Activated CD8-positive, alpha-beta T cell treated with anti-CD3 and anti-CD28 coated beads for 36 hours (primary cell): Measurements from ENCODE around the gene NIP7. TPM values are rescaled to one million over a fixed set of nuclear protein-coding genes. Genes with fewer than 3 reads are reported as not detected.

ENCODE experiments used
- ATAC-seq: fragments of 200-7000 bp; cut with Tn5 transposase; one replicate; pipeline ENCODE4 v1.10.0; 2021; ENCODE audit warnings: mild to moderate bottlenecking, moderate library complexity
- CTCF ChIA-PET: fragments of 350-600 bp; sonication (Branson Sonifier 250); formaldehyde crosslinking; loops from one replicate; lab custom pipeline; 2021; ENCODE audit warnings: antibody characterized with exemption; lab: Charles Lee
- POLR2A ChIA-PET: fragments of 350-600 bp; sonication (Branson Sonifier 250); formaldehyde crosslinking; loops from one replicate; lab custom pipeline; 2021; ENCODE audit warnings: antibody characterized with exemption; lab: Charles Lee
- DNase-seq: peaks from one replicate; pipeline ENCODE4 v3.0.0-alpha.2; 2020
- H3K27ac Mint-ChIP-seq: one replicate; pipeline ENCODE4 v1.8.0; 2021; ENCODE audit warnings: mild to moderate bottlenecking, mixed read lengths
- H3K27me3 Mint-ChIP-seq: one replicate; pipeline ENCODE4 v1.8.0; 2021; ENCODE audit warnings: mixed read lengths
- H3K36me3 Mint-ChIP-seq: one replicate; pipeline ENCODE4 v1.8.0; 2021; ENCODE audit warnings: low read depth, mixed read lengths
- H3K4me1 Mint-ChIP-seq: one replicate; pipeline ENCODE4 v1.8.0; 2021; ENCODE audit warnings: low read depth, mixed read lengths
- H3K4me3 Mint-ChIP-seq: one replicate; pipeline ENCODE4 v1.8.0; 2021; ENCODE audit warnings: mild to moderate bottlenecking, moderate library complexity, mixed read lengths
- H3K9me3 Mint-ChIP-seq: one replicate; pipeline ENCODE4 v1.8.0; 2021; ENCODE audit warnings: mixed read lengths
- intact Hi-C: fragments of 100-400 bp; cut with micrococcal nuclease; formaldehyde crosslinking; loops from one replicate; pipeline ENCODE4 v1.10.0; 2022
- total RNA-seq, 2 experiments: library from RNA; stranded (reverse); gene quantifications; one replicate each; pipeline ENCODE4 v1.2.3, GENCODE V29; 2021
- TF ChIP-seq, protein P1 (sequence below): fragments of 200-600 bp; IDR thresholded peaks from one replicate; pipeline ENCODE4 v1.8.0; 2022; ENCODE audit warnings: antibody characterized with exemption, mild to moderate bottlenecking

Gene NIP7
- total RNA-seq, 2 experiments from 2014 or later: 37.7 to 41.8 TPM

- H3K36me3 Mint-ChIP-seq: peaks cover 42% of the 10 kb centered on the region
- intact Hi-C loops: no loop called here
- TF ChIP-seq, protein P1, sequence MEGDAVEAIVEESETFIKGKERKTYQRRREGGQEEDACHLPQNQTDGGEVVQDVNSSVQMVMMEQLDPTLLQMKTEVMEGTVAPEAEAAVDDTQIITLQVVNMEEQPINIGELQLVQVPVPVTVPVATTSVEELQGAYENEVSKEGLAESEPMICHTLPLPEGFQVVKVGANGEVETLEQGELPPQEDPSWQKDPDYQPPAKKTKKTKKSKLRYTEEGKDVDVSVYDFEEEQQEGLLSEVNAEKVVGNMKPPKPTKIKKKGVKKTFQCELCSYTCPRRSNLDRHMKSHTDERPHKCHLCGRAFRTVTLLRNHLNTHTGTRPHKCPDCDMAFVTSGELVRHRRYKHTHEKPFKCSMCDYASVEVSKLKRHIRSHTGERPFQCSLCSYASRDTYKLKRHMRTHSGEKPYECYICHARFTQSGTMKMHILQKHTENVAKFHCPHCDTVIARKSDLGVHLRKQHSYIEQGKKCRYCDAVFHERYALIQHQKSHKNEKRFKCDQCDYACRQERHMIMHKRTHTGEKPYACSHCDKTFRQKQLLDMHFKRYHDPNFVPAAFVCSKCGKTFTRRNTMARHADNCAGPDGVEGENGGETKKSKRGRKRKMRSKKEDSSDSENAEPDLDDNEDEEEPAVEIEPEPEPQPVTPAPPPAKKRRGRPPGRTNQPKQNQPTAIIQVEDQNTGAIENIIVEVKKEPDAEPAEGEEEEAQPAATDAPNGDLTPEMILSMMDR: no peak
- POLR2A ChIA-PET: interaction anchor here (1.0 kb wide), 1 partner anchor 21 kb away, joined by 3 read pairs; no protein-coding TSS in a partner anchor
- H3K9me3 Mint-ChIP-seq: no peaks in the 10 kb centered on the region
- DNase-seq (no peak), ATAC-seq (no peak)
- H3K4me3 Mint-ChIP-seq: no peak overlapping the region
- CTCF ChIA-PET: no interaction called here
- no peaks in the 10 kb centered on the region for H3K27me3 Mint-ChIP-seq
- no peak overlapping the region for H3K27ac Mint-ChIP-seq
- H3K4me1 Mint-ChIP-seq: peaks cover 10% of the 10 kb centered on the region
Observed at GRCh38 chr16:69363281-69363717, 23.7 kb downstream of the NIP7 start.

- Mint-ChIP-seq H3K36me3 (peaks cover 47% of the 10 kb centered on the region), H3K27ac (no peak overlapping the region), H3K9me3 (no peaks in the 10 kb centered on the region), H3K4me1 (peaks cover 10% of the 10 kb centered on the region), H3K27me3 (no peaks in the 10 kb centered on the region), H3K4me3 (no peak overlapping the region)
- TF ChIP-seq, protein P1: no peak
- ChIA-PET POLR2A (interaction anchor here (1.0 to 1.5 kb wide), 2 partner anchors 20 to 21 kb away, joined by 3 to 4 read pairs; no protein-coding TSS in a partner anchor), CTCF (interaction anchor here (1.0 kb wide), 1 partner anchor 240 kb away, joined by 3 read pairs; no protein-coding TSS in a partner anchor)
- intact Hi-C loops: no loop called here
- no peak for DNase-seq
- ATAC-seq: no peak
Observed at GRCh38 chr16:69364088-69364487, 24.5 kb downstream of the NIP7 start.

DNA sequence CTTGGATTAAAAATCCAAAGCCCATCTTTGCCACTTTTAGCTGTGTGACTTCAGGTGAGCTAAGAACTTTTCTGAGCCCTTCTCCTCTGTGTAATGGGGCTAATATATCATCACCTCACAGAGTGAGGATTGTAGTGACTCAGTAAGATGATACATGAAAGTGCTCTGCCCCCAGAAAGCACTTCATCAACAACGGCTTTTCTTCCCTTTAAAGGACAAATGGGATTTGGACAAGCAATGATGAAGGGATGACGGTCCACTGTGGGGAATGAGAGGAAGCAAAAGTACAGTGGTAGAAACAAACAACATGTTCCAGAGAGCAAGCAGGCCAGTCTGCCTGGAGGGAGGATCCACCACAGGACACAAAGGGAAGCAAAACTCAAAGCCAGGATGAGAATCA lies 26.3 kb downstream of the NIP7 start:
- Mint-ChIP-seq H3K27ac (peak overlapping the region; percentile 72), H3K36me3 (peaks cover 59% of the 10 kb centered on the region), H3K4me1 (peaks cover 10% of the 10 kb centered on the region), H3K27me3 (no peaks in the 10 kb centered on the region), H3K9me3 (no peaks in the 10 kb centered on the region), H3K4me3 (no peak overlapping the region)
- intact Hi-C loops: no loop called here
- POLR2A ChIA-PET: no interaction called here
- CTCF ChIA-PET: interaction anchor here (1.4 kb wide), 1 partner anchor 31 kb away, joined by 5 read pairs; no protein-coding TSS in a partner anchor
- DNase-seq (no peak), ATAC-seq (no peak)
- TF ChIP-seq, protein P1: no peak

- peak overlapping the region; percentile 72 for H3K27ac Mint-ChIP-seq
- CTCF ChIA-PET: no interaction called here
- intact Hi-C loops: no loop called here
- POLR2A ChIA-PET: no interaction called here
- peaks cover 10% of the 10 kb centered on the region for H3K4me1 Mint-ChIP-seq
- peaks cover 59% of the 10 kb centered on the region for H3K36me3 Mint-ChIP-seq
- no peak overlapping the region for H3K4me3 Mint-ChIP-seq
- ATAC-seq (no peak), DNase-seq (no peak)
- no peaks in the 10 kb centered on the region for H3K27me3 Mint-ChIP-seq
- TF ChIP-seq, protein P1: no peak
- H3K9me3 Mint-ChIP-seq: no peaks in the 10 kb centered on the region
Observed at GRCh38 chr16:69366431-69366830, 26.9 kb downstream of the NIP7 start.

- intact Hi-C loops: no loop called here
- ChIA-PET POLR2A (interaction anchor here (0.8 kb wide), 1 partner anchor 17 kb away, joined by 5 read pairs; no protein-coding TSS in a partner anchor), CTCF (no interaction called here)
- no peak for ATAC-seq
- peaks cover 63% of the 10 kb centered on the region for H3K36me3 Mint-ChIP-seq
- no peaks in the 10 kb centered on the region for H3K27me3 Mint-ChIP-seq
- no peaks in the 10 kb centered on the region for H3K9me3 Mint-ChIP-seq
- H3K27ac Mint-ChIP-seq: peak overlapping the region; percentile 1
- no peak overlapping the region for H3K4me3 Mint-ChIP-seq
- TF ChIP-seq, protein P1: no peak
- DNase-seq: no peak
- H3K4me1 Mint-ChIP-seq: peaks cover 12% of the 10 kb centered on the region
Observed at GRCh38 chr16:69367980-69368379, 28.4 kb downstream of the NIP7 start.
